Activated T-cell treated with anti-CD3 and anti-CD28 coated beads for 1 hour (primary cell): ENCODE data around the gene SNX19.
"Not testable (repeated sequence)": the region's sequence is repeated elsewhere in the genome, so short reads cannot be mapped to it uniquely, and the experiment has no call there.

Source experiments
- DNase-seq: peaks from one replicate; pipeline ENCODE4 v3.0.0-alpha.2; 2020; ENCODE audit warnings: low read depth

Gene SNX19, protein sequence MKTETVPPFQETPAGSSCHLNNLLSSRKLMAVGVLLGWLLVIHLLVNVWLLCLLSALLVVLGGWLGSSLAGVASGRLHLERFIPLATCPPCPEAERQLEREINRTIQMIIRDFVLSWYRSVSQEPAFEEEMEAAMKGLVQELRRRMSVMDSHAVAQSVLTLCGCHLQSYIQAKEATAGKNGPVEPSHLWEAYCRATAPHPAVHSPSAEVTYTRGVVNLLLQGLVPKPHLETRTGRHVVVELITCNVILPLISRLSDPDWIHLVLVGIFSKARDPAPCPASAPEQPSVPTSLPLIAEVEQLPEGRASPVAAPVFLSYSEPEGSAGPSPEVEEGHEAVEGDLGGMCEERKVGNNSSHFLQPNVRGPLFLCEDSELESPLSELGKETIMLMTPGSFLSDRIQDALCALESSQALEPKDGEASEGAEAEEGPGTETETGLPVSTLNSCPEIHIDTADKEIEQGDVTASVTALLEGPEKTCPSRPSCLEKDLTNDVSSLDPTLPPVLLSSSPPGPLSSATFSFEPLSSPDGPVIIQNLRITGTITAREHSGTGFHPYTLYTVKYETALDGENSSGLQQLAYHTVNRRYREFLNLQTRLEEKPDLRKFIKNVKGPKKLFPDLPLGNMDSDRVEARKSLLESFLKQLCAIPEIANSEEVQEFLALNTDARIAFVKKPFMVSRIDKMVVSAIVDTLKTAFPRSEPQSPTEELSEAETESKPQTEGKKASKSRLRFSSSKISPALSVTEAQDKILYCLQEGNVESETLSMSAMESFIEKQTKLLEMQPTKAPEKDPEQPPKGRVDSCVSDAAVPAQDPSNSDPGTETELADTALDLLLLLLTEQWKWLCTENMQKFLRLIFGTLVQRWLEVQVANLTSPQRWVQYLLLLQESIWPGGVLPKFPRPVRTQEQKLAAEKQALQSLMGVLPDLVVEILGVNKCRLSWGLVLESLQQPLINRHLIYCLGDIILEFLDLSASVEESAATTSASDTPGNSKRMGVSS

DNA sequence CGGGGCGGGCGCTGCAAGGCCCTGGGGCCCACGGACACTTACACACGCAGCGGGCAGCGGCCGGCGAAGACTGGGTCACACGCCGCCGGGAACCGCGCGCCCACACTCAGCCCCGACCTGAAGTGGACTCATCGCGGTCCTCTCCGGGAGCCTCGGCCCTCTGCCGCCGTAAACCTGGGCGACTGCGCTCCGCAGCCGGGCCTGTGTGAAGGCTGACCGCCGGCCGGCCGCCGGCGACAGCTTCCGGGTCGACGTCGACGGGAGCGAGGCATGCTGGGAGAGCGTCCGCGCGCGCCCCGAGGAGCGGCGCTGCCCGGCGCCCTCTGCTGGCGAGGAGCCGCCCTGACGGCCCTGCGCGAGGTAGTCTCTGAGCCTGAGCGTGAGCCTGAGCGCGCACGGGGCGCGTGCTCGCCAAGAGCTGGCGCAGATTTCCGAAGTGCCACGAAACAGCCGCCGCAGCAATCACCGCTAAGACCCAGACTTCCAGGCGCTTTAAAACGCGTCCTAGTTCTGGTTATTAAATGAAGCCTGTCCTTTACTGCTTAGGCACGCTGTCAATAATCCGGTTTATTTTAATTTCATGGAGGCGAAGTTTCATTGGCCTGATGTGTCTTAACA, at the start of gene SNX19:
Gene SNX19, minus strand, starts transcription at position 242 of the 618 bp plus-strand sequence. CDS start 540 bp downstream, outside the sequence.
- DNase-seq: peak; percentile 85

DNA sequence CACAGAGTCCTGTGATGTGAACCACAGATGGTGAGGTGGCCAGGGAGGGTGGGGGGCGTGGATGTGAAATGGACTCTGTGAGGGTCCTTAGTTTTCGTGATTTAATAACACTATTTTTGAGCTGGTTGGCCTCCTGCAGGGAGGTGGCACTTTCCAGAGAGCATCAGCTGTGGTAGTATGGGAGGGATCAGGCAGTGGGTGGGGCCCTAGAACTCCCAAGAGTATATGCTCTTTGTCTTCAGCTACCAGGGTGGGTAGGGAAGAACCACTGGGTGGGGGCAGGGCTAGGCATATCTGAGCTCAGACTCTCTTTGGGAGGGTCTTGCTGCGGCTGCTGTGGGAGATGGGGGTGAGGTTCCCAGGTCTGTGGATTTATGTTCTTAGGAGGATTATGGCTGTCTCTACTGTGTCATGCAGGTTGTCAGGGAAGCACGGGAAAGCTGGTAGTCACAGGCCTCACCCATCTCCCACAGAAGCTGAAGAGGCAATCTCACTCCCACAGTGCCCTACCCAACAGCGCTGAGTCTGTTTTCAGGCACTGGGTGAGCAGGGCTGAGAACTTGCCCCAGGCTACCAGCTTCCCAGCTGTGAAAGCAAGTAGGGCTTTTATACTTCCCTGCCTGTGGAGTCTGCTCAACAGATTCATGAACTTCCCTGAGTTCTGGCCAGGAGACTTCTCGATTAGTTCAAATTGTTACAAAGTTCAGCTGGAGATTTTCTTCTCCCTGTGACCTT, 47.9 kb upstream of the SNX19 start:
- DNase-seq: no peak

DNA sequence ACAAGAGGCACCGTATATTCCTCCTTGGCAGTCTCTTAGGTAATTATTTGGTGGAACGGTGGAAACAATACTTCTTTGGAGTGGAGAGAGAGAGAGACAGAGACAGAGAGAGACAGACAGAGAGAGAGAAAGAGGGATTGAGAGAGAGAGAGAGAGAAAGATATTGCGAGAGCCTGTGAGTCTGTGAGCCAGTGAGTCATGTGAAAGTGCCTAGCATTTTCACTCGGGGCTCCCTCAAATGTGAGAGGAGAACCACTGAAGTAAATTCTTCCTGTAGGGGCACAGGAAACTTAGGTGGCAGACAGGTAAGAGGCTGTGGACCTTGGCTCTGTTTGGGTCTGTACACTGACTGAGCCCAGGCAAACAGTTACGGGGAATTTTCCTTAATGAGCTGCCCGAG, 31.6 kb upstream of the SNX19 start:
- no peak for DNase-seq

DNA sequence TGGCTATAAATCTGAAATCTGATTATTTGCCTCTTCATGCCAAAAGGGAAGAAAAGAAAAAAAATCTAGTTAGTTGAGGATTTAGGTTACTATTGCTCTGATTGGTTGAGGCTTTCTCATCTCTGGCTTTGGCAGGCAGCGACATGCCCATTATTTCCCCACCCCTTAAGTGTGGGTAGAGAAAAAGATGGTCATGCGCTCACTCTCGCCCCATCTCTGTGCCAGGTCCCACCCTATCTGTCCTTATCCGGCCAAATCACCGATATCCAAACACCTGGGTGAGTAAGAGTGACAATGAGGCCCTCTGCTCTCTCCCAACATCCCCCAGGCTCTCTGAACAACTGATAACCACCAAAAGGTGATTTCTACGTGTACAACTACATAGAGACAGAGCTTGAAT, 31.2 kb upstream of the SNX19 start:
- DNase-seq: no peak

DNA sequence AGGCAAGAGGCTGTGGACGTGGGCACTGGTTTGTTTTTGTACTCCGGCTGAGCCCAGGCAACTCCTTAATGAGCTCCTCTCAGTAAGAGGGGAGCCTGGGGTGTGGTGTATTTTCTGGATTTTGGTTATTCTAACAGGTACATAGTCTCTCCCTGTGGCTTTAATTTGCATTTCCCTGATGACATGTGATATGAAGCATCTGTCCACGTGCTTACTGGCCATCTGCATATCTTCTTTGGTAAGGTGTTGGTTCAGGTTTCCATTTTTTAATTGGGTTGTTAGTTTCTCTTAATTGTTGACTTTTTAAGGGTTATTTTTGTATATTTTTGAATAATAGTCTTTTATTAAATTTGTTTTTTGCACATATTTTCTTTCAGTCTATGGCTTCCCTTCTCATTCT, 30.8 kb upstream of the SNX19 start:
- no peak for DNase-seq

DNA sequence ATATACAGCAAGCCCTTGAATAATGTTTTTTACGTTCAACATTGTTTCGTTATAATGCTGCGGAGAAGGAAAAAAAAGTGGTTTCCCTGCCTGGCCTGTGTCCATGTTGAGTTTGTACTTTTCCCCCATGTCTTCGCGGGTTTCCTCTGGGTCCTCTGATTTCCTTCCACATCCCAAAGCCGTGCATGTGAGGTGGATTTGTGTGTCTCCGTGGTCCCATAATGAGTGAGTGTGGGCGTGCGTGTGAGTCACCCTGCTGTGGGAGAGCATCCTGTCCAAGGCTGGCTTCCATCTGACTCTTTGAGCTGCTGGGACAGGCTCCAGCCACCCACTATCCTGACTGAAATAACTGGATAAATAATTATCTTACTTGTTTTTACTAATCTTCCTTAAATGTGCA, 29.6 kb upstream of the SNX19 start:
- DNase-seq: no peak

DNA sequence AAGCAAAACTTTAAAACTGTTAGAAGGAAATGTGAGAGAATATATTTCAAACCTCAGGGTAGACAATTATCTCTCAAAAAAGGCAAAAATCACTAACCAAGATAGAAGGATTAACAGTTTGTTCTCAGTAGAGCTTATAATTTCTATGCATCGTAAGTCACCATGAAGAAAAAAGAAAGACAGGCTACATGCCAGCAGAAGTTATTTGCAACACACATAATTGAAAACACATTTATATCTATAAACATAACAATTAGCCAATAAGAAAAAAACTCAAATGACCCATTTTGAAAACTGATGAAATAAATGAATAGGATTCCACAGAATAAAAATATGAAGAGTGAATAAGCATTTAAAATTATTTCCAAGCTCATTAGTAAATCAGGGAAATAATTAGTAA, 24.4 kb upstream of the SNX19 start:
- DNase-seq: no peak

DNA sequence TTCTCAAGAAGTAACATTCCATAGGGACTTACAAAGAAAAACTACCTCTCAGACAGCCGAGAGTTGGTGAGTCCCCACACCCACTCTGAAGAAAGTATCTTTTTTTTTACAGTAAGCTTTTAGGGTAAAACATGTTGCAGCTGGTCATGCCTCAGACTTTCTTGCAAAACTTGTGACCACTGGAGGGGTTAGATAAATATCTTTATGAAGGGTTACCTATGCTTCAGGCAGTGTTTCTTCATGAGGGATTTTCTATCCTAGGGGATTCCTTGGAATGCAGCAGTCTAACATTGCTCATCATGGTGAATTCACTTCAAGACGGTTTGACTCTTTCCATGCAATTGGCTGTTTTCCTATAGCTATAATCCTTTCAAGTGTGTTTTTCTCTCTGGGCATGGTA, 20.8 kb upstream of the SNX19 start:
- no peak for DNase-seq

DNA sequence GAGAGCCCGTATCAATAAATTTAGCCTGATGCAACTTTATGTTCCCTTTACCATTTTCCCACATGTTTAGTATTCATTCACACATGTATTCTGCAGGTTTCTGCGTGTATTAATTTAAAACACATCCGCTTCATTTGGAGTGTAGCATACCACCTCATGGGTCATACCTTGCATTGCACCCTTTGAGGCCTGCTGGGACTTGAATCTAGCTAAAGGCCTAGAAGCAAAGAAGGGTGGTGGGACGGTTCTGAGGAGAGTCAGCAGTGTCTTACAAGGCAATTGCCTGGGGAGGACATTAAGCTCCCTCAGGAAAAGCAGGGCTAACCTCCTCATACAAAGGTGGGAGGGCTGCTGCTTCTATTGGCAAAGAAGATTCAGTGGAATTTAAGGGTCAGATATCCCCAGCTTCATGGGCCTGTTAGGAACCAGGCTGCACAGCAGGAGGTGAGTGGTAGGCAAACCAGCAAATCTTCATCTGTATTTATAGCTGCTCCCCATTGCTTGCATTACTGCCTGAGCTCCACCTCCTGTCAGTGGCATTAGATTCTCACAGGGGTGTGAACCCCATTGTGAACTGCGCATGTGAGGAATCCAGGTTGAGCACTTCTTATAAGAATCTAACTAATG, 15.9 kb upstream of the SNX19 start:
- DNase-seq: no peak

DNA sequence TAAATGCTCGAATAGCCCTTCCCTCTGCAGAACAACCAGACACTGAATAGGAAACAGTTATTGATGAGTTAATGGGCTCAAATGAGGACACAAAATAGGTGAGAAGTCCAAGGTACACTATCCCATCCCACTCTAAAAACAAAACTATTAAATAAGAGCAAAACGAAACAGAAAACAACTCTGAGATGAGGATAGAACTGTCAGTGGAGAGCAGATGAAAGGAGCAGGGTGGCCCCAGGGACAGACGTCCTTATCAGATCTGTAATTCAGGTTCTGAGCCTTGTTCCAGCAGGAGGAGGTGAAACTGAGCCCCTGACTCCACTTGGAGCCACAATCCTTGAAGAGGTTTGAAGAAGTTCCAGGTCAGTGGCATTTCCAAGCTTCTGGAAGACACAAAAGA, 8.5 kb upstream of the SNX19 start:
- no peak for DNase-seq

DNA sequence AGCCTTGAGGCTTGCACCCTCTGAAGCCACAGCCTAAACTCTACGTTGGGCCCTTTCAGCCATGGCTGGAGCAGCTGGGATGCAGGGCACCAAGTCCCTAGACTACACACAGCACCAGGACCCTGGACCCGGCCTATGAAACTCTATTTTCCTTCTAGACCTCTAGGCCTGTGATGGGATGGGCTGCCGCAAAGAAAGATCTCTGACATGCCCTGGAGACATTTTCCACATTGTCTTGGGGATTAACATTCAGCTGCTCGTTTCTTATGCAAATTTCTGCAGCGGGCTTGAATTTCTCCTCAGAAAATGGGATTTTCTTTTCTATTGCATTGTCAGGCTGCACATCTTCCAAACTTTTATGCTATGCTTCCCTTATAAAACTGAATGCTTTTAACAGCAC, 4.3 kb upstream of the SNX19 start:
- not testable (repeated sequence) for DNase-seq

DNA sequence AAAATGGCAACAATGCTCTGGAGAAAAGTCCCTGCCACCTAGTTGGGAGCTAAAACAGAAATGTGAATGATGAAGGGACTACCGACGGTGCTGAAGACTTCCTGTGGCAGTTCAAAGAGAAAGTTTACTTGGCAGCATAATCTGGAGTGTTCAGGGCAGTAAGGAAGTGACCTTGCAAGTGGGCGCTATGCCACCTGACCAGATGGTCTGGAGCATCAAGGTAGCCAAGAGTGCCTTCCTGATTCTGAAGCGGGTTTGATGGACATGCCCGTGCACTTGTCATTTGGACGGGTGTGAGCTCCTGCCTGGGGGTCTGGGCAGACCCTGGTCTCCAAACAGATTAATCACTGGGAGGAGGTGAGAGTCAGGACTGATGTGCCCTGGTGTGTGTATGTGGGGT, 1.8 kb upstream of the SNX19 start:
- DNase-seq: no peak

DNA sequence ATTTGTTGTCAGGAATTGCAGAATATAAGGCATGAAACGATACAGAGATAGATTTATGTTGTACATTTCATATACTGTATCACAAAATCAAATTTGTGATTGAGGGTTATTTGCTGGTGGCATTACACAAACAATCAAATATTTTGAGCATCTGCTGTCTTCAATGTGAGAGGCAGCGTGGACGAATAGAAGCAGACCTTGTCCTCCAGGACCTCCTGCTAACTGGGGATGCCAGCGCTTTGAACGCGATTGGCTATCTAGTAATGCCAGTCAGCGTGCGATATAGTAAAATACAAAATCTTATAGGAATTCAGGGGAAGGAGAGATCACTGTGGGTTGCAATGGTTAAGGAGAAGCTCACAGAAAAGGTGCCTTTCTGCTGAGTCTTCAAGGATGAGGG, 631 bp upstream of the SNX19 start:
- DNase-seq: no peak

DNA sequence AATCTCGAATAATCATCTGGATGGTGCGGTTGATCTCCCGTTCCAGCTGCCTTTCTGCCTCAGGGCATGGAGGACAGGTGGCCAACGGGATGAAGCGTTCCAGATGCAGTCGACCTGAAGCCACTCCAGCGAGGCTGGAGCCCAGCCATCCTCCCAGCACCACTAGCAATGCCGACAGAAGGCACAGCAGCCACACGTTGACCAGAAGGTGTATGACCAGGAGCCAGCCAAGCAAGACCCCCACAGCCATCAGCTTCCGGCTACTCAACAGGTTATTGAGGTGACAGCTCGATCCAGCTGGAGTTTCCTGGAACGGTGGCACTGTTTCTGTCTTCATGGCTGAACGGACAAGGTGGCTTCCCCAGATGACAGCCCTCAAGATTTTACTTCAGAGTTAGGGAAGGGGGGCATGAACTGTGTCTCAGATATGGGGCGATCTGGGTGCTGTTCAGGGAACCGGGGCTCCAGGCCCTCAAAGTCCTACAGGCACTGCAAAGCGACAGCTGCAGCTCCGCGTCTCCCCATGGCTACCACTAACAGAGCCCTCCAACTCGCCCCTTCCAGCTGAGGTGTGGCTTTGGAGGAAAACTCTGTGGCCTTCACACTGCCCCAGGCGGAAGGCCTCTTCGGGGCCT, 559 bp downstream of the SNX19 start:
- DNase-seq: no peak

DNA sequence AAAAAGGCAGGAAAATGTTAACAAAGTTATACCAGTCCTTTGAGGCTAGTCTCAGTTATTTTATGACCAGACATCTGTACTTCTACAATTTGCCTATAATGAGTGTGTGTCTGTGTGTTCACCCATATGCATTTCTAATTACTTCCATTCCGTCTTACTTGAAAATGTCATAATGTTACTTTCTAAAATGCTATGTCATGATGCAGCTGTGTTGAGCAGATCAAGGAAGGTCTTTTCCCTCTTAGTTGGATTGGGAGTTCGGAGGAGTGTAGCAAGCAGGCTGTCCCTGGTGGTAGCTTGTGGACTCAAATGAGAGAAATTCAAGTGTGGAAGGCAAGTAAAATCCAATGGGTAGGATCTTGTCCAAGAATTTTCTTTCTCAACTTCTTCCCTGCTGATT, 3.0 kb downstream of the SNX19 start:
- no peak for DNase-seq

DNA sequence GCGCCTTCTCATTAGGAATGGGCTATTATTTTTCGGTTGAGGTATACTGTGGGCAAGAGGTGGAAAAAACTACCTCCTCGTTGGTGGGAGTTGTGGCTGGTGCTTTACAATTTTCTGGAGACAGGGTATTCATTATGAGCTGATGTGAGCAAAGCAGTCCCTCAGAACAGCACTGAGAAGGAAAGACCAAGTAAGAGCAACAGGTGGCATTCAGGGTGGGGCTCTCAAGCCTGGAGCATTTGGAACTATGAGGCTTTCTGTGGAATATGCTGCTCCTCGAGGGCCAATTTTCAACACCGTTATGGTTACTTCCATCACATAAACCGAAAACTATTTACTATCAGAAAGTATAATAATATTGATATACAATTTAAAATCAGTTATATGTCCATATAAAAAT, 3.7 kb downstream of the SNX19 start:
- DNase-seq: no peak

DNA sequence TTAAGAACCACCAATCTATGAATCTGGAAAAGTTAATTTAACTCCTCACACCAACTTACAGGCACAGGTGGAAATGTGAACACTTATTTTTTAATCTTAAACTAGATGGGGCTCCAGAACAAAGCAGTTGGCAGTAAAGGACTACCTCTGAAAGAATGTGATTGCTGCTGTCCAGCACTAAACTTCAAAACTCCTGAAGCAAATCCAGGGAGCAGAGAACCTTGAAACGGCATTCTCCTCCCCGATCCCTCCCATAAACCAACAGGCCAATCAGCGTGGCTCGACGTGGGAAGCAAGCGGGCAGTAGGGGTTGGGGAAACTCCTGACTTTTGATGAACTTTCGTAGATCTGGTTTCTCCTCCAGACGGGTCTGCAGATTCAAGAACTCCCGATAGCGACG, 5.0 kb downstream of the SNX19 start:
- DNase-seq: no peak

DNA sequence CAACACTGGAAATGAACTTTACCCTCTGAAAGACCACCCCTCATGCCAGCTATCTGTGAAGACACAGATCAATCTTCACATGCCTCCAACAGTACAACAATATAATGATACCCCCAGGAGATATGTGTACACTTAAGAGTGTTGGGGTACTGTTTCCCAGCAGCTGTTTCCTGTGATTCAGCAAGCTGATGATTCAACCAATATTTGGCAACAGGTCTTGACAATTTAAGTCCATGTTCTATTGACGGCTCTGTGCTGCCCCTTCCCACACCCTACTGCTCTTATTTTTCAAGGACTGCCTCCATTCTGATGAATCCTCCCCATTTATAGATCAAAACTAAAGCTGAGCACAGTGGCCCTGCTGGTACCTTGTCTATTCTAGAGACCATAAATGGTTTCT, 6.6 kb downstream of the SNX19 start:
- no peak for DNase-seq

DNA sequence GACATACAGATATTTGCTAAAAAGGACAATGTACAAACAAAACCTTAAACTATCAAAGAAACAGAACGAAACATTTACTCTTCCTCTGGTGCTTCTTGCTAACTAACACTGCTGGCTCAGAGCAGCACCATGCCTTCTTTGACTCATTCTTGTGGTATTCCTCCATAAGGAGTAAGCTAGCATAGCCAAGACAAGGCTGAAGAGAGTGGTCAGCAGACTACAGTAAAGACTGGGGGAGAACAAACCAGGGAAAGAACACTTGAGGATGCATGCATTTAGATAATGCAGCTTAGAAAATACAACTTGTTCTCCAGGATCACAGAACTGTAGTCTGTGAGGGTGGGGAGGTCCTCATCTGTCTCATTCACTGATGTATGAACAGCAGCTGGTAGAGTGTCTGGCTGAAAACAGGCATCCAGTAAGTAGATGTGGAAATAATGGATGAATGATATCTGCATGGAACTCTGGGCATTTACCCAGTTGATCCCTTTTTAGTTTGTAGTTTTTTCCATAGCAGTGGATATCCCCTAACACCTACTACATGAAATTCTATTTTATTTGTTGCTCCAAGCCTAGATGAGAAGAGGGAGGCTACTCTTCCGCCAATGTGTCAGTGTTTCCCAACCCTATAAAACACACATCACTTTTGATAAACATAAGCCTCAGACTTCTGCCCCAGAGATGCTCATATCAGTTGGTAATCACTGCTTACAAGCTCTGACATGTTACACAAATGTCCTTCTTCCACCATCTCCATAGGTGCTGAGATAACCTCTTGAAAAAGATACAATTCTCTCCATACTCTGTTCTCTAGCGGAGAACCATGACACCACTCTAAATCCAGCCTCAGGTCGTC, 7.3 kb downstream of the SNX19 start:
- DNase-seq: no peak

DNA sequence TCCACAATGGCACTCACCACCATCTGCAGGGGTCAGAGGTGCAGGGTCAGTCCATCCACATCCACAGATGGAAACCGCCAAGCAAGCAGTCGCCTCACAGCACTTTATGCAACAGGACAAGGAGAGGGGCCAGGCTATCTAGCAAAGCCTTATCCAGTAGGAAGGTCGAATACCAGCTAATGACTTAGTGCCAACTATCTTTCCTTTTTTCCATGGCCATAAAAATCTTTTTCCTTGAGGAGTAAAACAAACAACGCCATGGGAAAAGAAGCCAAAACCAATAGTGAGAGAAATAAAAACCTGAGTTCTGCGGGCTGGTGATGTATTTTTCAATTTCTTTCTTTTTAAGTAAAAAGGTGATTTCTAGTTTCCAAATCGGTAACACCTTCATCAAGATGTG, 8.2 kb downstream of the SNX19 start:
- no peak for DNase-seq
